Kidney capillary endothelial cell (primary cell): ENCODE measurements around the gene APOBEC3B.
"Not testable (repeated sequence)": the region's sequence is repeated elsewhere in the genome, so short reads cannot be mapped to it uniquely, and the experiment has no call there.

ENCODE experiments used
- DNase-seq: peaks from one replicate; pipeline ENCODE4 v3.0.0-alpha.2; 2018; ENCODE audit warnings: low spot score

APOBEC3B gene

DNA sequence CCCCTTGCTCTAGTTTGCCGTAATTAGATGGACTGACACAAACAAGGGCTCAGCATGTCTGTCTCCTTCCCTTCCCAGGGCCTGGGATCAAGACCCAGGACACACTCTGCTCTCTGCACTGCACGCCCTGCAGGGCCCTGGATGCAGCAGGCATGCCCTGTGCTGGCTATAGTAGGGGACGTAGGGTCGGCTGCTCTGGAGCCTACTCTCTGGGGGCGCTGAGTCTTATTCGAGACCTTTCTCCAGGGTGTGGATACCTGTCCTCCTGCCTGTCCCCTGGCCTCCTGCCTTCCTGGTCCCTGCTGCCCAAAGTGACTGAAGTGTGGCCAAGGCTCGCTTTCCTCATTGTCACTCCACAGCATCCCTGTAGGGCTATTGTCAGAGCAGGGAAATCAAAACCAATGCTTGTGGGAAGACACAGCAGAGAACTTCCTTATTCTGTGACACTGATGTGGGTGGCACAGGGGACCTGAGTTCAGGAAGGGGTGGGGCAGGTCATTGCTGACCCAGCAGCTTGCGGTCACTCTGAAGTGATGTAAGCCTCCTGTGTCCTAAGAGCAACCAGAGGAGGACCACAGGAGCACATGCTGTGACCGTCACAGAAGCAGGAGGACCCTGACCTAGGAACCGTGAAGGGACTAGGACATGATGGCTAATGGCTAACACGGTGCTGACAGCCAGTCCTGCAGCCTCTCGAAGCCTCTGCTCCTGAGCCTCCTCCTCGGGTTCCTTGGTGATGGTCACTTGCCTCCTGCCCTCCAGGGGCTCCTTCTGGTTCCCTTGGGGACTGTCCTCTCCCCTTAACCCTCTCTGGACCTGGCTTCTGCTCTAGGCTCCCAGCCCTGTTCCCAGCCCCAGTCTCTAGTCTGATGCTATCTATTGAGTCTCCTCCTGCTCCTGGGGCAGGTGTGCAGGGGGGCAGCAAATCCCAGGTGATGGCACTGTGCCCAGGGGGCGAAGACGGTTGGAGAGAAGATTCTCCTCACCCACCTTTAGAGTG lies 14.4 kb upstream of the APOBEC3B start:
- DNase-seq: no peak

DNA sequence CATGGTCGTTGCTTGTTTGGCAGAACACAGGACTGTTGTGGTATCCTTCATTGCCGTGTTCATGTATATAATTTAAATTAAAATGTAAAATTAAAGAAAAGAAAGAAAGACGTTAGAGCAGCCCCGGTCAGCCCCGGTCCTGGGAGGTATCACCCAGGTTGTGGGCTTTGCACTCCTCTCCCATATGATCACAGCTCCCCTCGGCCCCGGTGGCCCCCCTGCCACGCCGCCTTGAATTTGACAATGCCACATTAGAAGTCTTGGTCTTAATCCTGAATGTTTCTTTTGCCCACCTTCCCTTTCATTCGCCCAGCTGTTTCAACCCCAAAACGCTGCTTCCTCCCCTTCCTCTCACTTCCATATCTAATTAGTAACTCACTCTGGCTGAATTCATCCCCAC lies 13.3 kb upstream of the APOBEC3B start:
- DNase-seq: no peak

DNA sequence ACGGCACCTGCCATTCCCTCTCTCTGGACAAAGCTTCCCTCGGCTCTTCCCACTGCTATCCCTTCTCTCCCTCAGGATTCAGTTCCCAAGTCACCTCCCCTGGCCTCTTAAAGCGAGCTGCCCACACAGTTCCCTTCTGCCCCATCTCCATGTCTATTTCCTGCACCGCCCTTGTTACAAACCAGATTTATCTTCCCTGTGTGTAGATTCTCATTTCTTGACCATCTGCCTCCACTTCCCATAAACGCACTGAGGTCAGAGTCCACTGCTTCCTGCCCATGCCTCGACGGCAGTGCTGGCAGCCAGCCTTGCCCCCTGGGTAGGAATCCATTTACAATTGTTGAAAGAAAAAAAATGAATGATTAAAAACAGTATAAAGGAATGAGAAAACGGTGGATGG lies 11.6 kb upstream of the APOBEC3B start:
- no peak for DNase-seq

DNA sequence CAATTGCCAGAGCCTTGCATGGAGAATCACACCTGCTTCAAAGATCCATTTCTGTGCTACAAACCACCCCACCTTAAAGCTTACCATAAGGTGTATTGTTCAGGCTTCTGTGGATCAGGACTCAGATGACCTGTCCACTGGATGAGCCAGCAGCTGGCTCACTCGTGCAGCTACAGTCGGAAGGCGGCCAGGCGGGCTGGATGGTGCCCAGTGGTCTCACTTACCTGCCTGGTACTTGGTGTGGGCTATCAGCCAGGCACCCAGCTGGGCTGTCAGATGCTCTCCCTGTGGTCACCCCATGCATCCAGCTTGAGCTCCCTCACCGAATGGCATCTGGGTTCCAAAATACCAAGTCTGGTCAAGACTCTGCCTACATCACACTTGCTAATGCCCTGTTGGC lies 10.9 kb upstream of the APOBEC3B start:
- no peak for DNase-seq

DNA sequence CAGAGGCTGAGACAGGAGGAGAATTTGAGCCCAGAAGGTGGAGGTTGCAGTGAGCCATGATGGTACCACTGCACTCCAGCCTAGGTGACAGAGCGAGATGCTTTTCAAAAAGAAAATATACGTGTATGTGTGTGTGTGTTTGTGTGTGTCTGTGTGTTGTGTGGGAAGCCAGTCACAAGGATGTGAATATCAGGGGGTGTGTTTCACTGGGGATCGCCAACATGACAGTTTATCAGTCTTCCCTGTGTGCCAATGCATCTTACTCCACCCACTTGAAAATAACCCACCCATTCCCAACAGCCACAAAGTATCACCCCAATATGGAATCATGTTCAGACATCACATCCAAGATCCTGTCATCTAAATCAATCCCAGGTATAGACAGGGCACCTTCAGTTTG lies 10.4 kb upstream of the APOBEC3B start:
- no peak for DNase-seq

DNA sequence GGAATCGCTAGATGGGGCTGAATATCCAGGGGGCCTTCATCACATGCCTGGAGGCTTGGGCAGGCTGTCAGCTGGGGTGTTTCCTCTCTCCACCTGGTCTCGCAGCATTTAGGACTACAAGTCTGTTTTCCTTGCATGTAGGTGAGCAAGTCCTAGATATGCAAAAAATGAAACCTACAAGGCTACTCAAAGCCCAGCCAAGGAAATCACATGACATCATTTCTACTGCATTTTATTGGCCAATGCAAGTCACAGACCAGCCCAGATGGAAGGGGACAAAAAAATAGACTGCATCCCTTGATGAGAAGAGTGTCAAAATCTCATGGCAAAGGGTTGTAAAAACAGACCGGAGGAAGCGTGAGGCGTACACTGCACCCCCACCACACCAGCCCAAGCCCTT lies 9.6 kb upstream of the APOBEC3B start:
- no peak for DNase-seq

DNA sequence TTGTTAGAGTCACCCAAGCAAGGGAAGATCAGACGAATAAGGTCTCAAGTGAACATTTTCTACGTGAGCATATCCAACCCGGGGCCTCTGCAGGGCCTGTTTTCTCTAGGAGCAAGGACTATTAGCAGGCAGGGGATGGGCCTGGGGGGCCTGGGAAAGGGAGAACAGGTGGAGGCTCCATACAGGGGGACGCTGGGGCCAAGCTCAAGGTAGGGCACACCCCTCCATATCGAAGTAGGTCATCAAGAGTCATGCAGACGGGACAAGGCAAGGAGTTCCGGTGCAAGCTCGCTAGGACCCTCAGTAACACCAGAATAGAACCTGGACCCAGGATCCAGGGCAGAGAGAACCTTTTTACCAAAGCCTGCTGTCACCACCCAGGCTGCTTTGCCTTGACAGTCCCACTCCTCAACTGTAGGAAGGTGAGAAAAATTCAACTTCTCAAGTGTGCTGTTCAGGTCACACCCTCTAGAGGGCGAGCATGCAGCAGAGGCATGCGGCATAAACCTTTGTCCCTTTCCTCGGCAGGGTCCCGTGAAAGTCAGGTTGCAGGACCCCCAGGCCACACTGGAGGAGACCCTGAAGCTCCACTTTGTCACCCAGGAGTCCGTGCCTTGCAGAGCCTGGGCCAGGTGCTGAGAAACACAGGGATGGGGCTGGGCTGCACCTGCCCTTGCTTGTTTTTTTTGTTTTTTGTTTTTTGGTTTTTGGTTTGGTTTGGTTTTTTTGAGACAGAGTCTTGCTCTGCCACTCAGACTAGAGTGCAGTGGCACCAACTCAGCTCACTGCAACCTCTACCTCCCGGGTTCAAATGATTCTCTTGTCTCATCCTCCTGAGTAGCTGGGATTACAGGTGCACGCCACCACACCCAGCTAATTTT lies 8.6 kb upstream of the APOBEC3B start:
- peak; percentile 46 for DNase-seq

DNA sequence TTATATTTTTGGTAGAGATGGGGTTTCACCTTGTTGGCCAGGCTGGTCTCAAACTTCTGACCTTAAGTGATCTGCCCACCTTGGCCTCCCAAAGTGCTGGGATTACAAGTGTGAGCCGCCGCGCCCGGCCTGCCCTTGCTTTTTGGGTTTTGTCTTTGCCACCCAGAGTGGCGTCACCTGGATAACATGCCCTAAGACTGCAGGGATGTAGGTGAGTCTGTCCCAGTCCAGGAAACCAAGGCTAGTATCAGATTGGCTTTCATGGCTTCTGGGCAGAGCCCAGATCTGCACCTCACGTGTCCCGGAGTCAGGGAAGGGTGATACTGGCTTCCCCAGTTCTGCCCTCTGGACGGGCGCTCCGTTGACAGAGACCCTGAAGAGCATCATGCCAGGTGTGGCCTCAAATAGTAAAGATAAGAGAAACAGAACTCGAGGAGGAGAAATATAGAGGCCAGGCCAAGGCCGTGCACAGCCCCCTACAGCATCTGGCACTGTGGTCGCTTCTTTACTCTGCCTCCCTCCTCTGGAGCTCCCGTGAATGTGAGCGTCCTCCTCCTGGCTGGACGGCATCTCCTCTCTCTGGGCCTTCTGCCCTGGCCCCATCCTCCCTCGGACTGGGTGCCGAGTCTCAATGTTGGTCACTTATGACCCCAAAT lies 7.8 kb upstream of the APOBEC3B start:
- DNase-seq: no peak

DNA sequence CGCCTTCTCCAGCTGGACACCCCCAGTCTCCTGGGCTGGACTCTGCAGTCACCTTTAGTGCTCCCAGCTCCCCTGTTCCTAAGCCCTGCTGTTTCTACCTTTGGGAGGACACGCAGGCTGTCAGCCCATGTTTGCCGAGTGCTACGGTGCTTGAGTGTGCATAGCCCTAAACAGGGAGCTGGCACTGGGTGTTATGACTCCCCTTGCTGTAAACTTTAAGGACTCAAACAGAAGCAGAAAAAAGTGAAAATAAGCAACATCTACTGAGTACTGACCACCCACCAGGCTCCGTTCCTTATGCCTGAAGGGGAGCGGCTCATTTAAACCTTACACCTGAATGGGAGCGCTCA lies 7.3 kb upstream of the APOBEC3B start:
- no peak for DNase-seq

DNA sequence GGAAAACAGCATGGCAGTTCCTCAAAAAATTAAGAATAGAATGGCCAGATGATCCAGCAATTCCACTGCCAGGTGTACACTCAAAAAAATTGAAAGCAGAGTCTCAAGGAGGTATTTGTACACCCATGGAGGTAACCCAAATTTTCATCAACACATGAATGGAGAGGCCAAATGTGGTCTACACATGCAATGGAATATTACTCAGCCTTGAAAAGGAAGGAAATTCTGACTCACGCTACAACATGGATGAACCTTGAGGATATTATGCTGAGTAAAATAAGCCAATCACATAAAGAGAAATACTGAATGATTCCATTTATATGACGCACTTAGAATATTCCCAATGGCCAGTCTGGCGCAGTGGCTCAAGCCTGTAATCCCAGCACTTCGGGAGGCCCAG lies 4.9 kb upstream of the APOBEC3B start:
- not testable (repeated sequence) for DNase-seq

DNA sequence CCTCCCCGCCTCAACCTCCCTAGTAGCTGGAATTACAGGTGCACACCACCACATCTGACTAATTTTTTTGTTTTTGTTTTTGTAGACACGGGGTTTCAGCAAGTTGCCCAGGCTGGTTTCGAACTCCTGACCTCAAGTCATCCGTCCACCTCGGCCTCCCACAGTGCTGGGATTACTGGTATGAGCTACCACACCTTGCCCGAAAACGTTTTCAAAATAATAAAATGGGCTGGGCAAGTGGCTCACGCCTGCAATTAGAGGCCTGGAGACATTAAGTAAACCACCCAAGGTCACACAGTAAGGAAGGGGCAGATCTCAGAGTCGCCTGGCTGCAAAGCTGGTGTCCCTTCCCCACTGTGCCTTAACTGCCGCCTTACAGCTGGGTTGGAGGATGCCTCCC lies 1.6 kb upstream of the APOBEC3B start:
- not testable (repeated sequence) for DNase-seq

DNA sequence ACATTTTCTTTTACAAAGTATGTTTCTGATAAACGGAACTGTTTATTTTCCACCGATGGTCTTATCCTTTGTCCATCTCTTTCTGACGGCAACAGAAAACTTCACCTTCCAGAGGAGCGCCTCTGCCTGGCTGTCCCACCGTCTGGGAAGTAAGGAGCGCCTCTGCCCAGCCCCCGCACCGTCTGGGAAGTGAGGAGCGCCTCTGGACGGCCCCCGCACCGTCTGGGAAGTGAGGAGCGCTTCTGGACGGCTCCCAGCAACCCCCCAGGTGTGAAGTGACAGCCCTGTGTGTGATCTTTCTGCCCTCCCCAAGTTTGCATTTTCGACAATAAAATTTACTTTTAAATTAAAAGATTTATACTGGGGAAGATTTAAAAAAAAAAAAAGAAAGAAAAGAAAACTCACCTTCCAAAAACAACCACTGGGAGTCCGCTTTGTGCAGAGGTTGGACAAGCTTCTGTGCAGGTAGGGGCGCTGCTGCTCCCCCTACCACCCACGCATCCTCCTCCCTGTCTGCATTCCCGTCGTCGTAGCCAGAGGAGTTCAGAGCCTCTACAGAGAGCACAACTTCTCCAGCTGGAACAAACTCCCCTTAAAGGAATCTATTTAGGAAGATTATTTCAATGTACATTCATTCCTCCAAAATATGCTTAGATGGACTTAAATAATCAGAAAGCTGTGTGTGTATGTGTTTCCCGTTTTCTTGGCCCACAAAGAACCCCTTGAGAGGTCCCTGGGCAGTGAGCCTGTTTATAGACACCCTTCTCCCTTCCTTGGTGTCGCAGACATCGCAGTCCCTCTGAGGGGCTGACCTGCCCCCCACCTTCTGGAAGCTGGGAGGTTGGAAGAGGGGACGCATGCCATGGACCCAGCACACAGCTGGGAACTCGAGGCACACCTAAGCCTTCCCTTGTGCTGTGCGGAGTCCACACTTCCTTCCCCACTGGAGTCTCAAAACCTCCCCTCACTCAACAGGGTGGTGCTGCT lies 849 bp upstream of the APOBEC3B start:
- DNase-seq: no peak

DNA sequence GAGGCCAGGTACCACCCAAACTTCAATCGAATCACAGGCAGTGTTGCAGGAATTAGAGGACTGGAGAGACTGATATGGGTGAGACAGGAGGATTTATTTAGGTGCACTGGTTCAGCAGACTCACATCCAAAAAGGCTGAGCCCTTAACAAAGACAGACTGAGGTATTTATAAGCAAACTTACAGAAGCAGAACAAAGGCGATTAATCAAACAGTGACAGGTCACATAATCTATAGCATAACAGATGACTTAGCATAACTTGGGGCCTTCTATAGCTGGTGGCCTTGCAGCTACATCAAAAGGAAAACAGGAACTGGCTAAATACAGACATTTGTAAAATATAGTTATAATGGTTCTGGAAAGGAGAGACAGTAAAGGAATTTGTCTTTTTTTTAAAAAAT lies 2.1 kb downstream of the APOBEC3B start:
- no peak for DNase-seq

DNA sequence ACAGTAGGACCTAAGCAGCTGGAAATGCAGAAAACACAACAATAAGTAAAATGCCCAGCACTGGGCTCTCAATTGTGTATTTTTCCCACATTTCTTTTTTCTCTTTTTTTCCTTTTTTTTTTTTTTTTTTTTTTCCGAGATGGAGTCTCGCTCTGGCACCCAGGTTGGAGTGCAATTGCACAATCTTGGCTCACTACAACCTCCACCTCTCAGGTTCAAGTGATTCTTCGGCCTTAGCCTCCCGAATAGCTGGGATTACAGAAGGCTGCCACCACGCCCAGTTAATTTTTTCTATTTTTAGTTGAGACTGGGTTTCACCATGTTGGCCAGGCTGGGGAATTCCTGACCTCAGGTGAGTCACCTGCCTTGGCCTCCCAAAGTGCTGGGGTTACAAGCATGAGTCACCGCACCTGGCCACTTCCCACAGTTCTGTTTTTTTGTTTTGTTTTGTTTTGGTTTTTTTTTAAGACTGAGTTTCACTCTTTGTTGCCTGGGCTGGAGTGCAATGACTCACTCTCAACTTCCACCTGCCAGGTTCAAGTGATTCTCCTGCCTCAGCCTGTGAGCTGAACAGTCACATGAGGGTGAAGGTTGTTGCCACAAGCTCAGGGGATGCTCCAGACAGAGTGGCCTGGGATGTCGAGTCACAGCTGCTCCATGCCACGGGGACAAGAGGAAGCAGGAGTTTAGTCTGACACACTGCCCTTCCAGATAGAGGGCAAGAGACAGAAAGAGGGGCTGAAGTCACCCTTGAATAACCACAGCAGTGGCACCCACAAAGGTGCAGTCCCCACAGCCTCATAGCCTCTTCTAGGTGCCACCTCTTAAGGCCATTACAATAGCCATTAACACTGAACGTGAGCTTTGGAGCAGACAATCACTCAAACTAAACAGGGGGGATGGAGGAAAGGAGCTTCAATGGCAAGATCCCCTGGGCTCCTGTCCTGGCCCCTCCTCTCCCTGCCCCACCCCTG lies 2.9 kb downstream of the APOBEC3B start:
- DNase-seq: not testable (repeated sequence)

DNA sequence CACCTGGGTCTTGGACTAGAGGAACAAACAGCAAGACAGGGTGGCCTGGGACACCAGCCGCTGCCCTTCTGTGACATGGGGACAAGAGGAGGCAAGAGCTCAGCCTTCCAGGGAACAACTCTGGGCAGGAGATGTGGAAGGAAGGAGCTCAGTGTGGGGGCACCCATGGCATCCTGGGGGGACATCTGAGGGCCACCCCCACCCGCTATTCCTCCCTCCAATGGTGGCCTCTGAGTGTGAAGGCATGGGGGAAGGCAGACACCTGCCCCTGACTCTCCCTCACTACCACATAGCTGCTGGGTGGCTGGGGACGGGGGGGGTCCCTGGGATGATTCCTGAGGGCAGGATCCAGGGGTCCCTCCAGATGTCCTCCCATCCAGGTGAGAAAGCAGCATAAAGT lies 4.5 kb downstream of the APOBEC3B start:
- DNase-seq: no peak

DNA sequence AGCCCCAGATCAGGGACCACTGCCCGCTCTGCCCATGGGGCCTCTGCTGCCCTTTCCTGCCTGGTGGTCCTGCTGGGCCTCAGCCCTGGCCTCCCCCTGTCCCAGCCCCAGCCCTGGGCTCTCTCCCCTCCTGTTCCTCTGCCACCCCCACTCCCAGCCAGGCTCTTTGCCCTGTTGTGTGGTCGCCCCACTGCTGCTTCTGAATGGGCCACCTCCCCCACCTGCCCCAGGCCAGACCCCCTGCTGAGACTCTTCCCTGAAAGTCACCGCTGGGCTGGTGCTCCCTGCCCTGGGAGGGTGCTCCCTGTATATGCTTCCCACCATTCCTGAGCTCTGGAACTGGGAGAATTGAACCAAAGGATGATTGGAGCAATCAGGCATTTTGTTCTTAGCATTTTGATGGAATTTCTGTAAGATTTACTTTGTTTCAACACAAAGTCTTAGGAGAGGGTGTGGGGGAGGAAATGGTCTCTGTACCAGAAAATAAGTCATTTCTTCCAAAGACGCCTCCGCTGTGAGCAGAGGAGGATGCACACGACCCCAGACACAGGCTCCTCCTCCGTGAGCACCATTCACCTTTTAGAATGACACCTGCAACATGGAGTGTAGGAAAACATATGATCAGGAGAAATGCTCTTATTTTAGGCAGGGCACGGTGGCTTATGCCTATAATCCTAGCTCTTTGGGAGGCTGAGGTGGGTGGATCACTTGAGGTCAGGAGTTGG lies 5.2 kb downstream of the APOBEC3B start:
- DNase-seq: no peak

DNA sequence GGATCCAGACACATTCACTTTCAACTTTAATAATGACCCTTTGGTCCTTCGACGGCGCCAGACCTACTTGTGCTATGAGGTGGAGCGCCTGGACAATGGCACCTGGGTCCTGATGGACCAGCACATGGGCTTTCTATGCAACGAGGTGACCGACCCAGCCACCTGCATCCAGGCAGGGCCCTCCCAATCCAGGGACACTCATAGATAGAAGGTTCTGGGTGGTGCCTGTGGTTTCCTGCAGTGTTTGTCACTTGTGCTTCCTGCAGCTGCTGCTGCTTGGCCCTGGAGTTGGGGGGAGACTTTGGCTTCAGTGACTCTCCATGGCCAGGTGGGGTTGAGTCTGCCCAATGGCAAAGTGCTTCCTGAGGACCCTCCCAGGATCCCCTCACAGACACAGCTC lies 7.3 kb downstream of the APOBEC3B start:
- no peak for DNase-seq

DNA sequence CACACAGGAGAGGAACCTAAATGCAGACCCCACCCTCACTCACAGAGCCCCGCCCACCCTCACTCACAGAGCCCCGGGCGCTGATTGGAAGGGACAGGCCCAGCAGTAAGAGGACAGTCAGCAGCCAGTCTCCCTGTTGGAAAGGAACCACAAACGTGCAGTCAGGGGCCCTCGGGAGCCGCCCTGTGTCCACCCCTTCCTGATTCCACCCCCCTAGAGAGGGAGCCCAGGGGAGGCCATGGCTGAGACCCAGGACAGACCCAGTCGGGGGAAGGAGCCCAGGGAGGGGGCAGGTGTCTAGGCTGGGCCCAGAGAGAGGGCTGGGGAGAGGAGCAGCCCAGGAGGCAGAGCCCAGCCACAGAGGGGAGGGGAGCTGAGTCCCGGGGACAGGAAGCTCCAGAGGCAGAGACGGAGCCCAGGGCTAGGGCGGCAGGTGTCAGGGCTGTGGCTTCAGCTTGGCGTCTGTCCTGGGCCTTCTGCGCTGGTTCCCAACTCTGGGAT lies 10.8 kb downstream of the APOBEC3B start:
- not testable (repeated sequence) for DNase-seq

DNA sequence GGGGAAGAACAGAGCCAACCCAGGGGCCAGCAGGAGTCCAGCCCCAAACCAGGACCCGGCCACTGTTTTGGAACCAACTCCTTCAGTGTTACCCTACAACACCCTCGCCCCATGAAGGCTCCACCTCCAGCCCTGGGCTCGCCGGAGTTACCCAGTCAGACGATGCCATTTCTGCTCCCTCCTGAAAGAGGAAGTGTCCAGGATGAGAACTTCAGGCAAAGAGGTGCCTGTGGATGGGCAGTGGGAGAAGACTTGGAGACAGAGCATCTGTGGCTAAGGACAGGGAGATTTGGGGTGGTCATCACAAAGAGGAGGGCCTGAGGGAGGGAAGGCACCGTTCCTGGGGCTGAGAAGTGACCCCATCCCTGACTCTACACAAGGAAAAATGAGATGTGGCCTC lies 14.0 kb downstream of the APOBEC3B start:
- no peak for DNase-seq
